ENCODE results near the gene PRKCE.
A peak's percentile ranks its signal among the peaks of the same experiment; 100 is the strongest.

Gene PRKCE

DNA sequence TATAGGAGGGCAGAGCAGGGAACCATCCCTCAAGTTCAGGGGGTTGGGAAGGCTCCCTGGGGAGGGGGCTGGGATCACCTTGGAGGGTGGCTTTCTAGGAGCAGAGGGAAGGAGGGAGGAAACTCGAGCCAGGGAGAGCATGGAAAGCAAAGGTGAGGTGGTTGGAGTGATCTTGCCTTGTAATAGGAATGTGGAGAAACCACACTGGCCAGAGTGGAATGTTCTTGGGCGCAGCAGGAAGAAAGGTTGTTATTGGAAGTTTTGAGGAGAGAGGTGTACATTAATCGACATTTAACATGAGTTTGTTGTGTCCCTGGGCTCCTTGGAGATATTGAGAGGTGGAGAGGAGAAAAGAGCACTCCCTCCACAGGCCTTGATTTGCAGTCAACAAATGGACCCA lies 272.2 kb downstream of the PRKCE start:
- Mint-ChIP-seq H3K27me3 (no peaks in the 10 kb centered on the region), H3K4me3 (no peak overlapping the region), H3K27ac (peak overlapping the region in 1 of 2 donors; percentile 6), H3K9me3 (no peaks in the 10 kb centered on the region), H3K4me1 (peaks cover 9% of the 10 kb centered on the region)
- ATAC-seq (no peak), DNase-seq (no peak)

DNA sequence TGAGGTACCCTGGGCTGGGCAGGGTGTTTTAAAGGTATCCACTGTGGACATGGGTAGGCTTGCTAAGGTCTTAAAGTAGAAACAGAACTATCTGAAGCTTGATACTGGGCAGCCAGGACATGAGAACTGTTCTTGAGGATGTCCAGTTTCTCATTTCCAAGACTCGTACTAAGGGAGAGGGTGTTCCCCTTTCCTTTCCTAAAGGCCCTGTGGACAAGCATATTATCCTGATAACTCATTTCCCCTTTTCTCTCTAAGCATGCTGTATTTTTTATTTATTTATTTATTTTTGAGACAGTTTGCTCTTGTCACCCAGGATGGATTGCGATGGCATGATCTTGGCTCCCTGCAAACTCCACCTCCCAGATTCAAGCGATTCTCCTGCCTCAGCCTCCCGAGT lies 273.6 kb downstream of the PRKCE start:
- H3K4me1 Mint-ChIP-seq: no peaks in the 10 kb centered on the region
- H3K27me3 Mint-ChIP-seq: no peaks in the 10 kb centered on the region
- no peak overlapping the region for H3K4me3 Mint-ChIP-seq
- DNase-seq: no peak
- no peak for ATAC-seq
- H3K27ac Mint-ChIP-seq: no peak overlapping the region
- no peaks in the 10 kb centered on the region for H3K9me3 Mint-ChIP-seq

DNA sequence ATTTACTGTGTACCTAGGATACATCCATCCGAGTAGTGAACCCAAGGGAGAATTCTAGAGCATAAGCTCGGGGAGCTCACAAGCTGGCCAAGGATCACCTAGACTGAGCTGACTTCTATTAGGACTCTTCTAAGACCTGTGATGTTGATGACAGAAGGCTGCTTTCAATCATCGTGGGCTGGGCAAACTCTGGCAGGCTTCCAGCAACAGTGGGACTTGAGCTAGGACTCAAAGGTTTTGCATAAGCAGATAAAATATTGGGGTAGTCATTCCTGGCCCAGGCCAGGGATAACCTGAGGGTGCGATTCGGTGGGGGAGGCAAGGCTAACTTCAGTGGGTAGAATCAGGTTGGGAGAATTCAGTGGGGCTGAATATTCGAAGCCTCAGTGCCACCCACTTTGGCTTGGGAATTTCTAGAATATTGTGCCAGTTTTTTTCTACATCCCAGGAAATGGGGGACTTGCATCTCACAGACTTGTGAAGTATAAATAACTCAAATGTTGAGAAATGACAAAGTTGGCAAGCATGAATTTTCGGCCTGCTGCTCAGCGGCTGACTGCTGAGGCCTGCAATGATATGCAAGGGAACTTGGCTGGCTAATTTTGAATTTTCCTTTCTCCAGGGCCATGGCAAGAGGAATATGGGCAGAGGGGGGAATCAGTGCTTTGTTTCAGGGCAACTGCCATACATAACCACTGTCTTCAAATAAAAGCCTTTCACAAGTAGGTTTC lies 274.3 kb downstream of the PRKCE start:
- H3K4me3 Mint-ChIP-seq: no peak overlapping the region
- no peak overlapping the region for H3K27ac Mint-ChIP-seq
- ATAC-seq: no peak
- DNase-seq: no peak
- no peaks in the 10 kb centered on the region for H3K27me3 Mint-ChIP-seq
- H3K9me3 Mint-ChIP-seq: no peaks in the 10 kb centered on the region
- no peaks in the 10 kb centered on the region for H3K4me1 Mint-ChIP-seq

- Mint-ChIP-seq H3K27me3 (no peaks in the 10 kb centered on the region), H3K4me3 (no peak overlapping the region), H3K4me1 (no peaks in the 10 kb centered on the region), H3K27ac (no peak overlapping the region), H3K9me3 (no peaks in the 10 kb centered on the region)
- DNase-seq (no peak), ATAC-seq (no peak)
These were observed 277.5 kb downstream of the PRKCE start for GRCh38 chr2:45928946-45929345.

- Mint-ChIP-seq H3K27ac (no peak overlapping the region), H3K4me1 (no peaks in the 10 kb centered on the region), H3K9me3 (no peaks in the 10 kb centered on the region), H3K4me3 (no peak overlapping the region), H3K27me3 (no peaks in the 10 kb centered on the region)
- DNase-seq: no peak
- no peak for ATAC-seq
These were observed 278.4 kb downstream of the PRKCE start for GRCh38 chr2:45929674-45930395.

- no peak overlapping the region for H3K27ac Mint-ChIP-seq
- no peaks in the 10 kb centered on the region for H3K9me3 Mint-ChIP-seq
- no peak for ATAC-seq
- DNase-seq: no peak
- no peaks in the 10 kb centered on the region for H3K27me3 Mint-ChIP-seq
- H3K4me1 Mint-ChIP-seq: no peaks in the 10 kb centered on the region
- H3K4me3 Mint-ChIP-seq: no peak overlapping the region
These were observed 278.9 kb downstream of the PRKCE start for GRCh38 chr2:45930396-45930792.

DNA sequence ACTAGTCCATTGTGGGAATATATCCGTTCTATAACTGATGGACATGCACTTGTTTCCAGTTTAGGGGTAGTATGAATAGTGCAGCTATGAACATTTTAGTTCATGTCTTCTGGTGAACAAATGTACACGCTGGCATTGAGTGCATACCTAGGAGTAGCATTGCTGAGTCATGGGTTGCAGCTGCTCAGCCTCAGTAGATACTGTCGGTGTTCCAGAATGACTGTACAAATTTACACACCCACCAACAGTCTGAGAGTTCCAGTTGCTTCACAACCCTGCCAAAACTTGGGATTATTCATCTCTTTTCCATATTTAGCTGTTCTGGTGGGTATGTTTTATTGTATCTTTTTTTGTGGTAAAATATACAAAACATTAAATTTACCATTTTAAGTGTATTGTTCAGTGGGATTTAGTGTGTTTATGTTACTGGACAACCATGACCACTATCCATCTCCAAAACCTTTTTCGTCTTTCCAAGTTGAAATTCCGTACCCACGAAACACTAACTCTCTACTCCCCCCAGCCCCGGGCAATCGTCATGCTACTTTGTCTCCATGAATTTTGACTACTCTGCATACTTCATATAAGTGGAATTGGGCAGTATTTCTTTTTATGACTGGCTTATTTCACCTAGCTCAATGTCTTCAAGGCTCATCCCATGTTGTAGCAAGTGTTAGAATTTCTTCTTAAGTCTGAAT lies 281.0 kb downstream of the PRKCE start:
- Mint-ChIP-seq H3K9me3 (no peaks in the 10 kb centered on the region), H3K4me3 (no peak overlapping the region), H3K27me3 (no peaks in the 10 kb centered on the region), H3K4me1 (peaks cover 6% of the 10 kb centered on the region), H3K27ac (no peak overlapping the region)
- no peak for DNase-seq
- ATAC-seq: no peak

DNA sequence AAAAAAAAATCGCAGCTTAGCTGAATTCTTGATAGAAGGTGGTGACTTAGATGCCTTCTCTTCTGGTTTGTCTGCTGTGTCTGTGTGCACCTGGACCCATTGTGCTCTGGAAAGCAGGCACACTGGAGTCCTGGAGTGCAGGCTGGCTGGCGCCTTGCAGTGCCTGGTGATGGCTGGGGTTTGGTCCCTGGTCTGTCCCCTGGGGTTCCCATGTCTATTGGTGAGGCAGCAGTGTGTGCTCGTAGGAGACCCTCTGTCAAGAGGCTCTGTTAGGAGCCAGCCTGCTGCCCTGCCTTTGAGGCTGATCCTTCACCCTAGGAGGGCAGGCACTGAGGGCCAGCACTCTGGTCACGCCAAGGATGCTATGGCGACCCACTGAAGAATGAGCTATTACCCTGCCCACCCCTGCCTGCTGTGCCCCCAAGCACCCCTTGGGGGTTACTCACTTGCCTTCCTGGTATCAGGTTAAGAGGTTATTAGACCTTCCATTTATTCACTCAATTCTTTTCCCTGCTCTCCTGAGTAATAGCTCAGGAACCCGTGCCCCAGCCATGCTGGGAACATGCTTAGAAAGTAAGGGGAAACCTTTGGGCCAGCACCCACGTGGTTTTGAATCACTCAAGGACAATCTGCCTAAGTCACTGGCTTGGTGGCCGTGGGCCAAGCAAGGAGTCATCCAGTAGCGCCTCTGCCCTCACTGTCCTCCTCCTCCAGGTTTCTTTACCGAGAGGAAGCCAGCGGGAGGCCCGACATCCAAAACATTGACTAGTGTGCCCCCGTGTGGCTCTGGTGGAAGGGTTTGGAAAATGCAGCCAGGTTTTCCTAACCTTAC lies 284.5 kb downstream of the PRKCE start:
- Mint-ChIP-seq H3K9me3 (no peaks in the 10 kb centered on the region), H3K4me3 (no peak overlapping the region), H3K4me1 (peaks cover 6% of the 10 kb centered on the region), H3K27me3 (no peaks in the 10 kb centered on the region), H3K27ac (peak overlapping the region in 1 of 2 donors; percentile 63)
- peak; percentile 79 for ATAC-seq
- DNase-seq: peak; percentile 30 to 35

- peak overlapping the region in 1 of 2 donors; percentile 63 for H3K27ac Mint-ChIP-seq
- ATAC-seq (no peak), DNase-seq (no peak)
- H3K4me3 Mint-ChIP-seq: no peak overlapping the region
- no peaks in the 10 kb centered on the region for H3K9me3 Mint-ChIP-seq
- peaks cover 6% of the 10 kb centered on the region for H3K4me1 Mint-ChIP-seq
- H3K27me3 Mint-ChIP-seq: no peaks in the 10 kb centered on the region
These were observed 285.1 kb downstream of the PRKCE start for GRCh38 chr2:45936623-45936979.

DNA sequence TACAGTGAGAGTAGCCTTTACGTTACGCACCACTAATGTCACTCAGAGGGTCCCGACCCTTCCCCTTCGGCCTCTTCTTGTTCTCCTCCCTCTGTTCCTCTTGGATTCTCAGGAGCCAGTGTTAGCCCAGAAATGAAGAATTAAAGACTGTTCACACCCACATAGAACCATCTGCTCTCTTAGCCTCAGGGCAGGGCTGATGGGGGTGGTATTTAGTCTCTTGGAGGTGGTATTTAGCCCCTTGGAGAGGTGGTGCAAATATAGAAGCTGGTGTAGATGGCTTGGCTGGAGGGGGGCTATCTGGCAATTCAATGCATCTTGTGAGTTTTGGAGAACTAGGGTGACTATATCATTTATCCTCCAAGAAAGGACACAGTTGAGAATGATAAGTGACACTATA lies 286.5 kb downstream of the PRKCE start:
- no peak overlapping the region for H3K4me3 Mint-ChIP-seq
- no peak for ATAC-seq

GRCh38 chr2:45938649-45939511 lies 287.4 kb downstream of the PRKCE start:
- Mint-ChIP-seq H3K4me1 (peaks cover 6% of the 10 kb centered on the region), H3K27me3 (no peaks in the 10 kb centered on the region), H3K27ac (no peak overlapping the region), H3K4me3 (no peak overlapping the region), H3K9me3 (no peaks in the 10 kb centered on the region)
- DNase-seq: no peak
- ATAC-seq: no peak

More for the DNA sequence above, 286.5 kb downstream of the PRKCE start:
- Mint-ChIP-seq H3K27me3 (no peaks in the 10 kb centered on the region), H3K27ac (no peak overlapping the region), H3K9me3 (no peaks in the 10 kb centered on the region), H3K4me1 (peaks cover 6% of the 10 kb centered on the region)
- no peak for DNase-seq

DNA sequence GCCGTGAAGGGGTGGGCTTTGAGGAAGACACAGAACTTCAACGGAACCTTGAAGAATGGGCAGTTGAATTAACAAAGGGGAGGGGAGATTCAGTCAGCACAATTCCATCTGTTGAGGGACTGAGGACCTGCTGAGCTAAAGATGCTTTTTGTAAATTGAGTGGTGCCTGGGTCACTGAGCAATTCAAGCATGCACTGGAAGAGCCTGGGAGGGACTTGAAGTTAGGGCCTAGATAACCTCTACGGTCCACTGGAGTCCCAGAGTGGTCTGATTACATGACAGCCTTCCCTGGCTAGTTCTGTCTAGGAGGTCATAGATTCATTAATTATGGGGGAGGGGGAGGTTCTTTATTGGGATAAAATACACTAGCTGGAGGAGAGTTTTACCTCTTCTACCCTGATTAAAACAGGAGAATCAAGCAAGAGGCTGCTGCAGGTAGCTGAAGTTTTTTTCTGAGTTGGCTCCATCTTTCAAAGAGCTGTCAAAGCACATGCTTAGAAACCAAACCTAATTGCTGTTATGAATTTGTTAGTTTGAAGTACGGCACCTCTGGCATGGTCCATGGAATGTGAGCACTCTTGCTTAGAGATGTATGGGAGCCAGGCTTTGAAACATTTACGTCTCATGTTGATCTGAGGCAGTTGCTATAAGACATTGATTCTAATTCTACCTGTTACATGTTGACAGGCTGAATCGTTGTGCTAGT lies 290.2 kb downstream of the PRKCE start:
- ATAC-seq: no peak
- no peaks in the 10 kb centered on the region for H3K4me1 Mint-ChIP-seq
- no peak overlapping the region for H3K27ac Mint-ChIP-seq
- no peaks in the 10 kb centered on the region for H3K27me3 Mint-ChIP-seq
- no peak for DNase-seq
- no peak overlapping the region for H3K4me3 Mint-ChIP-seq
- H3K9me3 Mint-ChIP-seq: no peaks in the 10 kb centered on the region

DNA sequence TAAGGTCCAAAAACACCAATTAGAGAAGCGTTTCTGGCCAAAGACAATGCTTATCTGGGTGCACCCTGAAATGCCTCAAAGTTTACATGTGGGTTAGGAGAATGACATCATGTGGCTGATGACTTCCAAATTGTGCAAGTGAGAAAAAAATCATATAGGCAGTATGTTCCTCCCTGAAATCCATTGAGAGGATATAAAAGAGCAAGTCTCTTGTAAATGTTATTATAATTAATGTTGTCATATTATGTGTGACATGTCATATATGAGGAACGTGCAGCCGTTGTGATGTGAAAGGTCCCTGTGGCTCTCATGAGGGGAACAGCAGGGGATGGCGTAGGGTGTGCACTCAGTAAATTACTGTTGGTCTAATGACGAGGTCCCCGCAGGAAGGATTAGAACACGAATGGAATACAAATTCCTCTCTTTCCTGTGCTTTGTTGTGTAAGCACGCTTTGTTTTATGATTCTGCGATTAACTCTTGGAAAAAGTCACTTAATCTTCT lies 290.8 kb downstream of the PRKCE start:
- no peak for DNase-seq
- no peaks in the 10 kb centered on the region for H3K27me3 Mint-ChIP-seq

More for the DNA sequence above, 290.8 kb downstream of the PRKCE start:
- Mint-ChIP-seq H3K27ac (no peak overlapping the region), H3K9me3 (no peaks in the 10 kb centered on the region), H3K4me3 (no peak overlapping the region), H3K4me1 (no peaks in the 10 kb centered on the region)
- no peak for ATAC-seq
